ENCODE data around the gene ITGA6.

The ITGA6 gene

GRCh38 chr2:172420216-172420615 lies 7.2 kb upstream of the ITGA6 start:
- DNase-seq: no peak

- no peak for DNase-seq
Measured at GRCh38 chr2:172423160-172423559, 4.2 kb upstream of the ITGA6 start.

GRCh38 chr2:172425336-172425735 lies 2.0 kb upstream of the ITGA6 start:
- no peak for DNase-seq

GRCh38 chr2:172426635-172427255 lies 641 bp upstream of the ITGA6 start:
- no peak for DNase-seq

- peak; percentile 63 to 67 for DNase-seq
Measured at GRCh38 chr2:172427990-172428831, 825 bp downstream of the ITGA6 start.

- DNase-seq: no peak
Measured at GRCh38 chr2:172428832-172429210, 1.4 kb downstream of the ITGA6 start.

GRCh38 chr2:172429301-172429968 lies 2.0 kb downstream of the ITGA6 start:
- DNase-seq: no peak

- DNase-seq: no peak
Measured at GRCh38 chr2:172430027-172430426, 2.6 kb downstream of the ITGA6 start.

GRCh38 chr2:172430678-172431077 lies 3.3 kb downstream of the ITGA6 start:
- no peak for DNase-seq

- no peak for DNase-seq
Measured at GRCh38 chr2:172431463-172431862, 4.1 kb downstream of the ITGA6 start.

GRCh38 chr2:172431993-172432392 lies 4.6 kb downstream of the ITGA6 start:
- DNase-seq: no peak

GRCh38 chr2:172433144-172433543 lies 5.8 kb downstream of the ITGA6 start:
- no peak for DNase-seq

- no peak for DNase-seq
Measured at GRCh38 chr2:172434821-172435605, 7.6 kb downstream of the ITGA6 start.

- DNase-seq: no peak
Measured at GRCh38 chr2:172435606-172435911, 8.2 kb downstream of the ITGA6 start.

- no peak for DNase-seq
Measured at GRCh38 chr2:172436889-172437288, 9.5 kb downstream of the ITGA6 start.

- DNase-seq: peak; percentile 56 to 65
Measured at GRCh38 chr2:172437419-172438341, 10.3 kb downstream of the ITGA6 start.

- no peak for DNase-seq
Measured at GRCh38 chr2:172438741-172439508, 11.5 kb downstream of the ITGA6 start.

GRCh38 chr2:172439509-172439860 lies 12.1 kb downstream of the ITGA6 start:
- DNase-seq: no peak

- DNase-seq: no peak
Measured at GRCh38 chr2:172439911-172440310, 12.5 kb downstream of the ITGA6 start.

GRCh38 chr2:172440795-172441194 lies 13.4 kb downstream of the ITGA6 start:
- no peak for DNase-seq
